HG03442 (cell line): ENCODE results near the gene TRAF3IP3.

Experiments used
- ATAC-seq: cut with Tn5 transposase; IDR thresholded peaks from one replicate; pipeline ENCODE4 v1.9.1; 2021; ENCODE audit warnings: mild to moderate bottlenecking, moderate library complexity; ENCODE audit not compliant: unreplicated experiment

TRAF3IP3 gene

GRCh38 chr1:209822706-209823105, 66.9 kb downstream of the TRAF3IP3 start:
- no peak for ATAC-seq

DNA sequence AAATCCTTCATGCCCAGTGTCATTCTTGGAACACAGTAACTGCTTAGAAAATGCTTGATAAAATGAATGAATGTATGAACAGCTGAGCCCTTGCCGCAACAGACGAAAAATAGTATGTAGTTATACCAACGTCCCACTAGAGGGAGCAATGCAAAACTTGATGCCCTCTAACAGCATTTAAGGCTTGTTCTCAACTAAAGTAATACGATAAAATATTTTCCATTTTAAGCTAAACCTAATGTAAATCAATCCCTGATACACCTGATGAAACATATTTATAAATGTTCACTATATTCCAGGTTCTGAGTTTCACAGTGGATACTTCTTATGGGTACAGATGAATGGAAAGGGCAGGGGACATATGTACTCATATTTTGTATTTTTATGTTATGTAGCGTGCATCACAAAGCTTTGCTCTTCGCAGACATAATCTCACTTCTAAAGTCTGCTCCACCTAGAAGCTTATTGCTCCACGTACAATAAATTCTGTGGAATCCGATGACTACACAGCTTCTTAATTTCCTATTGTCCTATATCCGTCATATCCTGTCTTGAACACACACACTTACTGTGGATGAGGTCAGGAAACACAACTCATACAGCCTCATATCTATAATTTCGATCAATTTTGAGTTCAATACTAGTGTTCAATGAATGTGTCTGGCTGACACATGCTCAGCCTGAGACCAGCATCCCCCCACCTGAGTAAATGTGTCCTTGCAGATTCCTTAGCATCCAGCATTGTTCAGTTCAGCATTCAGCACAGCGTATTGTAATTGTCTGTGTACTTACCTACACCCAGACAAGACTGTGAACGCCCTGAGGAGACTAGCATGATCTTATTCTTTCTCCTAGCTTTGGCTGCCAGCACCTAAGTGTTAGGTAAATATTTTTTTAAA, 67.5 kb downstream of the TRAF3IP3 start:
- ATAC-seq: no peak

DNA sequence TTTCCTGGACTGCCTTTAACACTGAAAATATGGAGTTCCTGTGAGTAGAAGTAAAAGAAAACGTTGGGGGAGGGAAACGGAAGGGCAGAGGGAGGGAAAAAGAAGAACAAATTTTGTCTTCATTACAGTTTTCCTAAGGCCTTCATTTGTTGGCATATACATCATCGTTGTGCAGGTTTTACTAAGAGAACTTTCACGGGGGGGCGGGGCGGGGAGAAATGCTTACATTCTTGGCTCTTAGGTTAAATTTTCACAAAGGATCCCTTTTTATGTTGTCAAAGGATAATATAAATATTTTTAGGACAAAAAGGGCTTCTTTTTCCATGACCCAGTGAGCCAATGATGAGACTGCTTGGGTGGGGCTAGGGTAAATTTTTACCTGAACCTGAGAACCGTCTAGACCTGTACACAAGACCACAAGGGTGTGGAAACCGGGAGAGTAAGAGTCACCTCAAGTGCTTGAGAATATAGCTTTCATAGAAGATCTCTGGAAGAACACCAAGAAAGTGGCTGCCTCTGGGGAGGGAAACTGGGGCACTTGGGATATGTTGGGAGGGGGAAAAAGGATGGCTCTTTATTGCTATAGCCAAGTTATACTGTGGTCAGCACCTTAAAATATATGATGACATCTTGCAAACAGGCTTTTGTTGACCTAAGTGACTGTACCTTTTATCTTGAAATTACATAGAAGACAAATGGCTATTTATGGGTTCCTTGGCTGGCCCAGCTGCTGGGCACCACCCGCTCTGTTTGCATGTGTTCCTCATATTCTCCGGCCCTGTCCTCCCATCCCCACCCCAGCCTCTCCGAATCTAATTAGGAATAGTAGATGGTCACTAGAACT, 70.0 kb downstream of the TRAF3IP3 start:
- no peak for ATAC-seq

GRCh38 chr1:209827384-209828262, 71.8 kb downstream of the TRAF3IP3 start, which contains the start of gene UTP25:
Gene UTP25 (plus strand): TSS chr1:209827972. CDS start chr1:209828064, 92 bp downstream.
- ATAC-seq: peak; percentile 91

- ATAC-seq: no peak
Observed at GRCh38 chr1:209829716-209830115, 73.9 kb downstream of the TRAF3IP3 start.

DNA sequence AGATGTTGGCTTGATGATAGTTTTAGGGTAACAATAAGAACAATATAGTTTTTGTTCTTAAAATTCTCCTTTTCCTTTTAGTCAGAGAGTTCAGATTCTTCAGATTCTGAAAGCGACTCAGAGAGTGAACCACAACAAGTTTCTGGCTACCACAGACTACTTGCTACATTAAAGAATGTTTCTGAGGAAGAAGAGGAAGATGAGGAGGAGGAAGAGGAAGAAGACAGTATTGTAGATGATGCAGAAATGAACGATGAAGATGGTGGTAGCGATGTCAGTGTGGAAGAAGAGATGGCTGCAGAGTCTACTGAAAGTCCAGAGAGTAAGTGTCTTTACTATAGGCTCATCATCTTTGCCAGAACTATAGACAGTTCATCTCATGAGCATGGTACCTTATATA, 74.9 kb downstream of the TRAF3IP3 start:
- ATAC-seq: no peak

- ATAC-seq: no peak
Observed at GRCh38 chr1:209831615-209832014, 75.8 kb downstream of the TRAF3IP3 start.
